Left lobe of liver (tissue), 2 donors: ENCODE measurements around the gene SLC41A3. TPM values are rescaled to one million over a fixed set of nuclear protein-coding genes. Genes with fewer than 3 reads are reported as not detected.
A peak's percentile ranks its signal among the peaks of the same experiment; 100 is the strongest.
"Not testable (repeated sequence)": the region's sequence is repeated elsewhere in the genome, so short reads cannot be mapped to it uniquely, and the experiment has no call there.

ENCODE experiments used
- ATAC-seq: fragments of 200-7000 bp; cut with Tn5 transposase; one replicate; pipeline ENCODE4 v1.9.1; 2020; ENCODE audit warnings: mild to moderate bottlenecking, moderate library complexity
- DNase-seq: peaks from one replicate; pipeline ENCODE4 v3.0.0-alpha.2; 2020; ENCODE audit warnings: low spot score
- total RNA-seq: library from RNA; stranded (reverse); gene quantifications from one replicate; pipeline ENCODE4 v1.2.1, GENCODE V29; 2021
- donor health status: DM: no; HTN: no; CAD: no; lungs with moderate emphysema.
- donor health status: DM: no; HTN: yes; CAD: no.

Gene SLC41A3
- total RNA-seq, 1 donor from 2014 or later, result 15.7 TPM

DNA sequence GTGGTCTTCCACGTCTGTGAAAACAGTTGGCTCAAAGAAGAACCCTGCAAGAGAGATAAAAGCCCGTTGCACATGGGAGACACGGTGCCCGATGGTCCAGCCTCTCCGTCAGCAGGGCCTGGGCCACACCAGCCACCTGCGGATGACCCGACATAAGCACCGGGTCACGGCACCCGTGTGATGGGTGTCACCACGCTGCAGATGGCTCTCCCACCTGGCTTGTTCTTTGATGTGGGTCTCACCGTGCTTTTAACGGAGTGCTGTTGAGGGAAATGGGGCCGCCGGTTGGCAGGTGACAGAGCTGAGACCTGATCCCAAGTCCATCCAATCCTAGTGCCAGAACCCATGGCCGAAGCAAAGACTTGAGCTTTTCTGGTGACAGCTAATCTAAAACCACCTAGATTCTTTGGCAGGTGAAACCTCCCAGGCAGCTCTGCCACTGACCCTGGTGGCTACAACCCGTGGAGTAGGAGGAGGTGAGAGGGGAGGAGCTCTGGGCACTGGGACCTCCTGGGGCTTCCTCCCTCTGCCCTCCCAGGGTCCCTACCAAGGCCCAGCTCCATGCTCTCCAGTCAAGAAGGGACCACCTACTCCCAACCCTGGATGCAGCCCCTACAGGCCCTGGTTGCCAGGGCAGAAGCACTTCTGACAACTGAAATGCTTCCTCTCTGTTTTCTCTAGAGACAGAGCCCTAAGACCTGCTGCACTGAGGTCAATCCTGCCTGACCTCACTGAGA is 23.4 kb upstream of the SLC41A3 start:
- DNase-seq (peak; percentile 41), ATAC-seq (no peak)

DNA sequence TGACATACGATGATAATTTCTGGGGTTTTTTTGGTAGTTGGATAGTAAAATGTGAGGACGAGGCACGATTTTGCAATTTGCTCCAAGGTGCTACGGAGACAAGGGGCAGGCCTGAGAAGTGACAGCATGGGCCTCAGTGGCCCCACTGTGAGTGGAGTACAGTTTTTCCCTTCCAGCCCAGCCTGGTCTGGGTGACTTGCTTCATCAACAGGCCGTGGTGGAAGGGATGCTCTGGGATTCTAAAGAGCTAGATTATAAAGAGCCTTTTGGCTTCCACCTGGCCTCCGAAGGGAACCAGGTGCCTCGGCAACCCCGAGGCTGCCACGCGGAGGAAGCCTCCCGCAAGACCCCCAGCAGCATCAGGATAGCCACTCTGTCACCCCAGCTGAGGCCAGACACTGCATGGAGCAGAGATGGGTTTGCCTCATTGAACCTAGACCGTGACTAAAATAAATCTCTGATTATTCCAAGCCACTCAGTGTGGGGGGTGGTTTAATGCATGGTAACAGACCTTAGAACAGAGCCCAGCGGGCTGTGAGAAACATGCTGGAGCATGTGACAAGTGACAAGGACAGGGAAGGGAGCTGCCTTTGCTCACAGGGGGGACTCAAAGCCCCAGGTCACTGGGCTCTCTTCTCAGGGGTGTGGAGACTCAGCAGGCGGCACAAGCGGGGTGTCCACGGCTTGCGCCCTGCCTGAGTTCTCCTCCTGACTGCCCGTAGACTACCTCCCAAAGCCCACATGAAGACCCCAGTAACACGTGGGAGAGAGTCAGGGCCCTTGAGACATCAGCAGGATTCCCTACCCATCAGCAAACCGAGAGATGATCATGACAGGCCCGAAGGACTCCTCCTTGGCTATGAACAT is 22.6 kb upstream of the SLC41A3 start:
- no peak for ATAC-seq
- DNase-seq, result peak; percentile 39

- ATAC-seq (no peak), DNase-seq (peak; percentile 43)
These were observed 21.8 kb upstream of the SLC41A3 start for GRCh38 chr3:126105691-126106187.

- ATAC-seq (no peak), DNase-seq (peak; percentile 41)
These were observed 21.1 kb upstream of the SLC41A3 start for GRCh38 chr3:126104742-126105605.

DNA sequence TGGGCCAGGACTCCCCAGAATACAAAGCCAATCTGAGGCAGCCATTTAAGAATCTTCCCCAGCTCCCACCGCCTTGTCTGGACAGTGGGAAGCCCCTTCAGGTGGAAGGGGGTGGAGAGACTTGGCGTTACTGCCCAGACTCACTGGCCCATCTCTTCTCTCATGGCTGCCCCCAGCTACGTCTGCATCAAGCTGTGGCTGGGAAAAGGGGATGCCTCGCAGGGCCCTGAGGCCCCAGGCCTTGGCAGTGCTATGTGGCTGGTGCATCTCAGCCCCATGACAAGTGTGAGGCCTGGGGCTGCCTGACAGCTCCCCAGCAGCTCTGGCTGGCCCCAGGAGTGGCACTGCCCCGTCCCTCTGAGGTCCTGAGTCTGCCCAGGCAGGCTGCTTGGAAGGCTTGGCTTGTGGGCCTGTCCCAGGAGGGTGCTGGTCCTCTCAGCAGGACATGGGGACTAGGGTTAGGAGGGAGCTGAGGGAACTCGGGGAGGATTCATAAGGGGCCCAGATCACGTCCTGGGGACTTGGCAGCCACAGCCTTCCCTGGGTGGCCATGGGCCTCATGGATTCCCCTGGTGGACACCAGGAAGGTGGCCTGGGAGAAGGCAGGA is 20.2 kb upstream of the SLC41A3 start:
- DNase-seq, result peak; percentile 41

GRCh38 chr3:126103121-126104027 is 19.4 kb upstream of the SLC41A3 start:
- DNase-seq (no peak), ATAC-seq (peak; percentile 1)

More for the DNA sequence above, 20.2 kb upstream of the SLC41A3 start:
- no peak for ATAC-seq

DNA sequence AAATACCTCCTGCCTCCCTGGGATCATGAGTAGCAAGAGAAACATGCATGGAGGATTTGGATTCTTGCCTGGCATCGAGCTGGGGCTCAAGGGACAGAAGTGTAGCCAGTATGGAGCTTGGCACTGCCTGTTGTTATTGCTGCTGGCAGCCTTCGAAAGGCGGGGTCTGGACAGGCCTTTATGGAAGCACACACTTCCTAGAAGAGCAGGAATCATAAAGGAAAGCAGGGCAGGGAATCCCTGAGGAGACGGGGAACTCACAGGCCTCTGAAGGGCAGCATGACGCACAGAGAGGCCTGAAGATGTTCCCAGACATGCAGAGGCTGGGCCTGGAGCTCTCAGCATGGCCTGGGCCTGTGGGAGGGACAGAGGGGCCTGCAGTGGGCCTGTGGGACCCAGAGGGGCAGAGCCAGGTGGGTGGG is 18.6 kb upstream of the SLC41A3 start:
- DNase-seq, result no peak
- peak; percentile 4 for ATAC-seq

DNA sequence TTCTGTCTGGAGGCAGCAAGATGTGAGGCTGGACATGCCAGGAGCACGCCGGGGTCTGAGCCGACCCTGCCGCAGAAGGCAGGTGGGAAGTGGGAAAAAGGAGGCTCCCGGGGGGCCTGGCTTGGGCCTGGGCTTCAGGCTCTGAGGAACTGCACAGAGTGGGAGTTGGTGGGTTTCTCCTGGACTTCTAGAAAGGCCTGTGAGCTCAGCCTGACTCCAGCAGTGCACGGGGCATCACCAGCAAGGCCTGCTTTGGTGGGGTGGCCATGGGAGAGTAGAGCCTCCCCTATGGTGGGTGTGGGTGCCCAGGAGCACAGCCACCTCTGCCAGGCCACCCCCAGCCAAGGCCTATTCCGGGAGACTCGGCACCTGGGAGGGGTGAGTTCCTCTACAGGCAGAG is 18.1 kb upstream of the SLC41A3 start:
- ATAC-seq, result no peak
- no peak for DNase-seq

DNA sequence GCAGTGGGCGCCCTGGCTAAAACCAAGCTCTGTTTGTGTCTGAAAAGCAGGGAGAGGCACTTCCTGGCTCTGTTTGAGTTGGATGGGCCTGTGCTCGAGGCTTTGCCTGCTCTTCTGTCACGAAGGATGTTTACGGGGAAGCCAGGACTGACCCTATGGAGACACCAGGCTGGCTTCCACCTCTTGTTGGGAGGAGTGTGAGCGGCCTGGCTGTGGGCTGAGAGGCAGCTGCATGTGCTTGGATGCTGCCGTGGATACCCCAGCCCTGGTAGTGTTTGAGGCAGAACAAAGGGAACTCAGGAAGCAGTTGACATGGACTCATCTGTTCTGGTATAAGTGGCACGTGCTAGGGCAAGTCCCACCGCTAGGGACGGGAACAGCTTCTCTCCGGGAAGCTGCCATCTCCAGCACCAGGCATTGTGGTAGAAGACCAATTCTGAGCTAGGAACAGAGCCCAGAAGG is 17.6 kb upstream of the SLC41A3 start:
- ATAC-seq, result peak; percentile 1
- DNase-seq, result no peak

DNA sequence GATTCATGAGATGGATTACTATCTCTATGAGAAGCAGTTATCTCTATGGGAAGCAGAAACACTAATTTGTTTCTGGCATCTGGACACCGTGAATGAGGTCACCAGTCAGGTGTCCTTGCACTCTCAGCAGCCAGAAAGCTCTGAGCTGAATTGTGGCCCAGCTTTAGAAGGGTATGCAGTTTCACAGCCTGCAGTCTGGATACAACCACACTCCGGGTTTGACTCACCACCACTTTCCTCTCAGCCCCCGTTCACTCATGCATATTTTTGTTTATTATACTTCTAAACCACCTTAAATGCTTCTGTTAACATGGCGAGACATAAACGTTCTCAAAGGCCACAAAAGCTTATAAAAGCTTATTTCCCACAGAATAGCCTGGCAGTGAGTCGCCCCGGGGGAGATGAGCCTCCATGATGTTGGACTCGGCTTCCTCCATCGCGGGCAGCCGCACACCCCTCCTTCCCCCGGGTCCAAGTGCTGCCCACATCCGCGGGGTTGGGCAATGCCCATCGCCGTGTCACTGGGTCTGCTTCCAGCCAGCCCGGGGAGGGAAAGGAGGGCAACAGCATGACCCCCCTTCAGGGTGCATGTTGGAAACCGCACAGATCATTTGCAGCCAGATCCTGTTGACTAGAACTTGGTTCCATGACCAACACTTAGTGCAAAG is 16.8 kb upstream of the SLC41A3 start:
- DNase-seq, result no peak
- peak; percentile 2 for ATAC-seq

- no peak for DNase-seq
- no peak for ATAC-seq
These were observed 16.3 kb upstream of the SLC41A3 start for GRCh38 chr3:126100269-126100633.

- DNase-seq, result no peak
- peak; percentile 23 for ATAC-seq
These were observed 14.5 kb upstream of the SLC41A3 start for GRCh38 chr3:126098391-126098858.

GRCh38 chr3:126097801-126098200 is 13.9 kb upstream of the SLC41A3 start:
- ATAC-seq, result peak; percentile 11

GRCh38 chr3:126096274-126096673 is 12.3 kb upstream of the SLC41A3 start:
- not testable (repeated sequence) for DNase-seq, ATAC-seq

More at GRCh38 chr3:126097801-126098200, 13.9 kb upstream of the SLC41A3 start:
- DNase-seq, result no peak

DNA sequence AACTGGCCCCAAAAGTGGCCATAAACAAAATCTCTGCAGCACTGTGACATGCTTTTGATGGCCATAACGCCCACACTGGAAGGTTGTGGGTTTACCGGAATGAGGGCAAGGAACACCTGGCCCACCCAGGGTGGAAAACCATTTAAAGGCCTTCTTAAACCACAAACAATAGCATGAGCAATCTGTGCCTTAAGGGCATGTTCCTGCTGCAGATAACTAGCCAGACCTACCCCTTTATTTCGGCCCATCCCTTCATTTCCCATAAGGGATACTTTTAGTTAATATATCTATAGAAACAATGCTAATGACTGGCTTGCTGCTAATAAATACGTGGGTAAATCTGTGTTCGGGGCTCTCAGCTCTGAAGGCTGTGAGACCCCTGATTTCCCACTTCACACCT is 8.2 kb upstream of the SLC41A3 start:
- DNase-seq, ATAC-seq: not testable (repeated sequence)

DNA sequence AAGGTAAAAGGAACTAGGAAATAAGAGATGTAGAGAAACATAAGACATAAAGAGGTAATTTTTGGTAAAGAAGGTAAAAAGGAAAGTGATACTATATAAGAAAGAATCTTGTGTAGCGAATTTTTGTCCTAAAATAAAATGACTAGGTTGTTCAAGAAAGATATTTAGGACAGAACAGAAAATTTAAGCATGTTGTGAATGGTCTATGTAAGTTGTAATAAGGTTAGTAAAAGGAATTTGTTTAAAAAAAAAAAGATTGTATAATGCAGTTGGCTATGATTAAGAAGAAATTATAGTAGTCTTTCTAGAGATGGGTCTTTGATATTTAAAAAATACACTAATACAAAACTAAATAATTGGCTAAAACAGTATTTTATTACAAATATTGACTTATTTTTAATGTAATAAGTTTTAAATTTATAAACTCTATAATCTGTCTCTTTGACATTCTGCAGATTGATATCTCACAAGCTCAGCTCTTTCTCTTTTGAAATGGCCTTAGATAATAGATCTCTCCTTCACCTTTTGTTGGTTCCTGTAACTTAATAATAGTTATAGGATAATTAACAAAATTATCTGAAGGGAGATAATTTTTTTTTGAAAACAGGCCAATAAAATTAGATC is 3.7 kb upstream of the SLC41A3 start:
- ATAC-seq, result no peak
- DNase-seq, result no peak

DNA sequence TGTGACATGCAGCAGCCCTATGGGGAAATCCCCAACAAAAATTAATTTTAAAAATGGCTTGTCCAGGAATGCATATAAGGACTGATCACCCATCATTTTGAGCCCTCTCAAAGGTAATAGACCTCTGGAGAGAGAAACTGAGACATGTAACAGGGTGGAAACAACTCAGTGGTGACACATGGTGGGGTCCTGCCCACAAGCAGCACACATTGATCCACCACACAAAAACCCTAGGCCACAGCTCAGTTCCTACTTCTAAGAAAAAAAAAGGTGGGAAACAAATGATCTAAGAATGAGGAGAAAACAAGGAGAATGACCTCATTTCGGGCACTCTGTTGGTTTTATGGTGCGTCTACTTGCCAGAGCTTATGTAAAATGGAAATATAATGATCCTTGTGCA is 1.9 kb upstream of the SLC41A3 start:
- no peak for ATAC-seq

DNA sequence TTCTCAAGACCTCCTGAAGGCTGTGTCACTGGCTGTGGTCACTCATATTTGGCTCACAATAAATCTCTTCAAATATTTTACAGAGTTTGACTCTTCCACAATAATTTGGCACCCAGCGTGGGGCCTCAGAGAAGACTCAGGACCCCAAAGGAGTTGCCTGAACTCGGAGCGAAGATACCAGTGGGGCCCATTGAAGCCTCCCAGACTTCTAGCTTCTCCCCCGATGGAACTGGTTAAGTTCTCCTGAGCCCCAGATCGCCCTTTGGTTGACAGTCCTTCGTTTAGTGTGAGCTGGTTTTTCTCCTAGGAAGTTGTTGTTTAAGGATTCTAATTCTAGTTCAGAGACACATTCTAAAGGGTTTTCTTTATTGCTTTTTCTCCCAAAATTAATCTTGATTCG is 1.4 kb upstream of the SLC41A3 start:
- no peak for ATAC-seq
- no peak for DNase-seq

More for the DNA sequence above, 1.9 kb upstream of the SLC41A3 start:
- no peak for DNase-seq
